IPS DF 4.7 (cell line): ENCODE results near the gene SLC6A1.

Experiments used
- DNase-seq: peaks from one replicate; pipeline ENCODE4 v3.0.0-alpha.2; 2013; ENCODE audit warnings: low spot score; ENCODE audit errors: extremely low read depth

Gene SLC6A1

DNA sequence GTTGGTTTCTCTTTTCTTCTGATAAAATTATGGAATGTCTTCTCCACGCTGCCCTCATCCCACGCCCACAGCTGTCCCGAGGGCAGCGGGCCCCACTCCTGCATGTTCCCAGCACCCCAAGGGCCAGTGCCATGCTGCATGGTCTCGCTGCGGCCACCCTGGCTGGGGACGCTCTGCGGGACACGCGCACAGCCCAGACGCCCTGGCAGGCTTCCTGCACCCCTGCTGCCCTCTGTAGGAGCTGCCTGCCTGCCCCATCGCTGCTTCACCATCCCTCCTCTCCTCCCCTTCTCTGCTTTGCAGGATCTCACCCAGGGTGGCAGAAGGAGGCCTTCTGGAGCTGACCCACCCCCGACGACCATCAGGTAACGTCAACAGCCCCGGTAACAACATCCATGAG is 22.8 kb downstream of the SLC6A1 start:
- no peak for DNase-seq

DNA sequence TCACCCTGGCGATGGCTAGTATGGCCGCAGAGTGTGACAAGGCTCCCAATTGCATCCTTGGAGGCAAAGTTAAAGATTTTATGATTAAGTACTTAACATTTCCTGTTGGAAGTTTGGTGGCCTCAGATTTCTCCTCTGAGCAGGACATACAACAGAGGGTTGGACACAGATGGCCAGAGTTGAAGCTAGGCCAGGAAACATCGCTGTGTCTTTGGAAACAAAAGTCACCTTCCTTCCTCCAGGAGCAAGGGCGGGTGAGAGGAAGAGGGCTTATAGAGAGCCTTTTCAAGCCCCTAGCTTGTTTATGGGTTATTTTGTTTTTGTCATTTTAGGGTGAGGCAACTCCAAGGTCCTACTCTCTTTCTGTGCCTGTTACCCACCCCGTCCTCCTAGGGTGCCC is 24.2 kb downstream of the SLC6A1 start:
- no peak for DNase-seq

DNA sequence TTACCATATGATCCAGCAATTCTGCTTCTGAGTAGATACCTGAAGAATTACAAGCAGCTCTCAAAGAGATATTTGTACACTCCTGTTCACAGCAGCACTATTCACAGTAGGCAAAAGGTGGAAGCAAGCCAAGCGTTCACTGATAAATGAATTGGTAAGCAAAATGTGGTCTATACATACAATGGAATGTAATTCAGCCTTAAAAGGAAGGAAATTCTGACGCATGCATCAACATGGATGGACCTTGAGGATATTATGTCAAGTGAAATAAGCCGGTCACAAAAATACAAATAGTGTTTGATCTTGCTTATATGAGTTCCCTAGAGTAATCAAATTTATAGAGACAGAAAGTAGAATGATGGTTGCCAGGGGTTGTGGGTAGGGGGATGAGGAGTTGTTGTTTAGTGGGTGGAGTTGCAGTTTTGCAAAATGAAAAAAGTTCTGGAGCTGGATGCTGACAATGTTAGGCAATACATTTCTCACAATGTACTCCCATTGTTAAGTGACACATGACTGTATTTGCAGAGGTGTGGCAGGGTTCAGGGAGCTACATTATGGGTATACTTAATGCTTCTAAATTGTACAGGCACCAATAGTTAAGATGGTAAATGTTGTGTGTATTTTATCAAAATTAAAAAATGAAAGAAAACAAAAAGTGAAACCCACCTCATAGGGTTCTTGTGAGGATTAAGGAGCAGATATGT is 26.7 kb downstream of the SLC6A1 start:
- no peak for DNase-seq

DNA sequence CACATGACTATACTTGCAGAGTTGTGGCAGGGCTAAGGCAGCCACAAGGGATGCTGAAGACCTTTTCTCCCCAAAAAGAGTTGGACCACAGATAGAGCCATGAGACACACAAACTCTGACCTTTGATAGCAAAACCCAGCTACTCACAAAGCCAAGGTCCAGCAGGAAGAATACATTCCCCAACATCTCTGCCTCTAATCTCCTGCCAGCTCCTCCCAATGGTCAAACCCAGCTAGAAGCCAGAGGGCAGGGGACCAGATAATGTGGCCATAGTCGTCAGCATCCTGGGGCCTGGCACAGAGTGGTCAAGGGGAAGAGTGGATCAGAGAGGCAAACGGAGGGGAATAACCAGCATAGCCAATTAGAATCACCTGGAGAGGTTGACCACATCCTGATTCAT is 28.2 kb downstream of the SLC6A1 start:
- DNase-seq, result no peak

DNA sequence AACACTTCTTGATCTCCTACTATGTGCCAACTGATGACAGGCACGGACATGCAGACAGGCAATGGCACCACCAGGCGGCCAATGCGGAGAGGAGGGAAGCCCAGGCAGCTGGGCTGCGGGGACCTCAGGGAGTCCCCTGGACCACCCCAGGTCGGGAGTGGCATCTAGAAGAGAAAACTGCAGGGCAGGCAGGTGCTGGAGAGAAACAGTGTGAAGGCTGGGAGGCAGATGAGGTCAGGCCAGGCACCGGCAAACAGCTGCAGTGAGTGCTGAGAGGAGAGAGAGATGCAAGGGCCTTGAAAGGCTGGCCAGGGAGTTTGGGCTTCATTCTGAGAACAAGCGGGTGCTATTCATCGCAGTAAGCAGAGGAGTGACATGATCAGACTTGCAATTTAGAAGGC is 29.1 kb downstream of the SLC6A1 start:
- DNase-seq, result no peak

DNA sequence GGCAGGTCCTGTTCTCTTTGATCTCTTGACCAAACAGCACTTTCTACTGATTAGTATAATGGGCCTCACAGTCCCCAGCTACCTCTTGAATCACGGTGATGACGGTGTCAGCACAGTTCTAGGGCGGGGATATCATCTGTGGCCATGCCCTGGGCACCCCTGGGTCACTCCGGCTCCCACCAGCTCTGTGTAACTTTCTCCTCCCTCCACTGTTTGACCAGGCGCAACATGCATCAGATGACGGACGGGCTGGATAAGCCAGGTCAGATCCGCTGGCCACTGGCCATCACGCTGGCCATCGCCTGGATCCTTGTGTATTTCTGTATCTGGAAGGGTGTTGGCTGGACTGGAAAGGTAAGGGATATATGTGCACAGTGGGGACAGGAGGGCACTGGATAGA is 29.6 kb downstream of the SLC6A1 start:
- DNase-seq, result no peak

DNA sequence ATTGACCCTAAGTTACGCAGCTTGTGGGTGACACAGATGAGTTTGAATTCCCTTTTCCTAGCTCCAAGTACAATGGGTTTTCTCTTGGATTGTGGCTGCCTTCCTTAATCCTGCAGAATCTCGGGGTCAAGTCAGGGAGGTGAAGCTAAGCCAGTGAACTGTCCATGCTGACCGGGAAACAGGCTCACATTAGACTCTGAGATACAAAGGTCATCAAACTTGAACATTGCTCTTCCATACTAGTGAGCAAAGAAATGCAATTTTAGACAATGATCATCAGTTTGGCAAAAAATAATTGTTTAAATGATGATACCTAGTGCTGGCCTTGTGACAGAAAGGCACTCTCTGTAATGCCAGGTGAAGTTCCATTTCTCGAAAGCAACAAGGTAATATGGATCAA is 31.6 kb downstream of the SLC6A1 start:
- no peak for DNase-seq

DNA sequence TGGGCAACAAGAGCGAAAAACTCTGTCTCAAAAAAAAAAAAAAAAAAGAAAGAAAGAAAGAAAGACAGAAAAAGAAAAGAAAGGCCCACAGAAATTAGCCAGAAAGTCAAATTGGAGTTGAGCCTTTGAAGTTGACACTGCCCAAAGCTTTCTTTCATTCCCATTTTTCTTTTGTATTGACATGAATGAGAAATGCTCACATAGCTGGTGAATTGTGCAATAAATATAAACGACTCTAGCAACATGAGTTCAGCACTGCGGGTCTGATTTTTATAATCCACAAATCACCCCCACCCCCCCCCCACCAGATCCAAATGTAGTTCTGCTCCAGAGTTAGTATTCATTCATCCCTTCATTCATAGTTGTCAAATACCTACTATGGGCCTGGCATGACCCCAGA is 37.4 kb downstream of the SLC6A1 start:
- no peak for DNase-seq

DNA sequence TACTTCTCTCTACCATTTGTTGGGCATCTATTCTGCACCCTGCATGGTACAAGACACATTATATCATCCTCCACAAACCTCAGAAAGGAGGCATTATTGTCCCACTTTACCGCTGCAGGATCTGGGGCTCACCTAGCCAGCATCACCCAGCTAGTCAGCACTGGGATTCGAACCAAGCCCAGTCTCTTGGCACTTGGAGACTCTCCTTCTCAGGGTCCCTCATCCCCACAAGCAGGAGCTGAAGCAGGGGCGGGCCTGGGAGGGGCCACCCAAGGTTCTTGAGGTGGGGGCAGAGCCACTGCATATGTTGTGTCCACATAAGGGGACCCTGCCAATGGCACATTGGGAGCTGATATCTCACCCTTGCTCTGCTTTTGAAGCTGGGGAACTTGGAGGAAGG is 41.3 kb downstream of the SLC6A1 start:
- no peak for DNase-seq

DNA sequence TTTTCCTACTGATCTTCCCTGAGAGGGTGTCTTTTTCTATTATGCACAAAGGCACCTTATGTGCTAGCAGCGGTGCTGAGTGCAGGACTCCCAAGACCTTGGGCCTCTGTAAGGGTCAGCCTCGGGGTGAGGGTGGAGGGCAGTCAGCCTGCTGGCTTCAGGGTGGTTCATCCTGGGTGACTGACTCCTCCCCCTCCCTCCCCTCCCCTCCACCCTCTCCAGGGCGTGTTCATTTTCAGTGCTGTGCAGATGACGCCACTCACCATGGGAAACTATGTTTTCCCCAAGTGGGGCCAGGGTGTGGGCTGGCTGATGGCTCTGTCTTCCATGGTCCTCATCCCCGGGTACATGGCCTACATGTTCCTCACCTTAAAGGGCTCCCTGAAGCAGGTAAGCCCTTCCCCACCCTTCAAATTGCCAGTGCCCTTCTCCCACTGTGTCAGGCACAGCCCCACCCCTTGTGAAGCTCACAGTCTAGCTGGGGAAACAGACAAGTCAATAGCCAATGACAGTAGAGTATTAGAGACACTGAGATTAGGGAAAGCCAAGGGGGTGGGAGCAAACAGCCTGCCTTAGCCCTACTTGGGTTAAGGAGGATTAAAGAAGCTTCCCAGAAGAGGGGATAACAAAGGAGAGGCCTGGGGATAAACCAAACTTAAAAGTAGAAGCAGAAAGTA is 41.9 kb downstream of the SLC6A1 start:
- no peak for DNase-seq

DNA sequence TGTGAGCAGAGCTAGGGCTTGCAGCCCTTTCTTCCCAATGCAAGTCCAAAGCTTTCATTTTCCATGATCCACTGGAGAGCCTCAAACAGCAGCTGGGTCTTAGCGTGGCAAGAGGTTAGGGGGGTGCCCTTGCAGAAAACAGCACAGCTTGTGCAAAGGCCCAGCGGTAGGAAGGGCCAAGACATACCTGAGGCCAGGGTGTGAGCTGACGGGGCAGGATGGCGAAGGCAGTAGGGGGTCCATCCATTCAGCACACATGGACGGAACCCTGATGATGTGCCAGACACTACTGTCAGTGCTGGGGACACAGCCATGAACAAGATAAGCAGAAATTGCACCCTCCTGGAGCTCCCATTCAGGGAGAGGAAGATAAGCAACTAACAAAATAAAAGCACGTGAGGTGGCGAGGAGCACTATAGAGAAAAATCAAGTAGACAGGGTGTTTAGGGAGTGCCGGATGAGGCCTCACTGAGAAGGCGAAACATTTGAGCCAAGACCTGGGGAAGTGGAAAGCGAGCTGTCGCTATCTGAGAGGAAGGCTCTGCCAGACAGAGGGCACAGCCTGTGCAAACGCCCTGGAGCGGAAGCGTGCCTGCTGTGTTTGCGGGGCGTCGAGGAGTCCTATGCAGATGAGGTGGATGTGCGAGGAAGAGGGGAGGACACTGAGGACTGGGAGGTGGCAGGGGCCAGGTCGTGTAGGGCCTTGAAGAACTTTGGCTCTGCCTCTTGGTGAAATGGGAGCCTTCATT is 43.4 kb downstream of the SLC6A1 start:
- no peak for DNase-seq

DNA sequence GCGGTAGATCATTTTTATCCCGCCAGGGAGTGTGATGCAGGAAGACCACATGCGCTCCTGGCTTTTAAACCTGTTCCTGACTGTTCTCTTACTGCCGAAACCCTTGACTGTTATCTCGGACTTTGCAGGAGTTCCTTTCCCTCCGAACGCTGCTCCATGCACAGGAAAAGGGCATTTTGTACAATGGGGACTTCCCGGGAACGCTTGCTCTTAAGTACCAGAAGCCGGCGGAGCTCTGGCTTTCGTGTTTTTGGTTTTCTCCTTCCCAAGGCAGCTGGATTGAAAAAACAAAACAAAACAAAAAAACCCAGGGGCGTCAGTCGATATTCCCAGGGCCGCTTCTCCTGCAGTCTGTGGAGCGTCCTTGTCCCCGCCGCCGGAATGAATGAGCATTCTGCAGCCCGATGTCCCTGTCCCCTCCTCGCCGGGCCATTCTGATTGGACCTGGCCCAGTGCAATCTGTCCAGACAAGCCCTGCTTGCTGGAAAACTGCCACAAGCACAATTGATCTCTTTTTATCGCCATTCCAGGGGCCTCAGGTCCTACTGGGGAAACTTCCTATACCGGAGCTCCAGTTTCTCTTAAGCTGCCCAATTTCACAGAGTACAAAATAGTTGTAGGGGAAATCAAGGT is 44.8 kb downstream of the SLC6A1 start:
- DNase-seq, result no peak

DNA sequence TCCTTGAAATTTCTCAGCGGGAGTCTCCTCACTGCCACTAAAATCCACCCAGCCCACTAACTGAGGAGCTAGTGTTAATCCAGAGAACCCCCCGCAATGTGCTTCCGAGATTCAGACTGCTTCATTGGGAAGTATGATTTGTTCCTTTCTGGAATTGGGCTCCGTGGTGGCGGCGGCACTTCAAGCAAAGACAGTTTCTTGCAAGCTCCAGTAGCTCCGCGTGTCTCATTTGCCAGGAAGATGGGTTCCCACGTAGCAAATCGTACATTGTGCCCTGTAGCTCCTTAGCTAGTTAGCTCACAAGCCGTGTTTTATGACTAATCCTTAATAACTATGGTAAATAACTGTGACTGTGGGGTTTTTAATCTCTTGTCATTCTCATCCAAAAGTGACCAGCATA is 45.4 kb downstream of the SLC6A1 start:
- no peak for DNase-seq

DNA sequence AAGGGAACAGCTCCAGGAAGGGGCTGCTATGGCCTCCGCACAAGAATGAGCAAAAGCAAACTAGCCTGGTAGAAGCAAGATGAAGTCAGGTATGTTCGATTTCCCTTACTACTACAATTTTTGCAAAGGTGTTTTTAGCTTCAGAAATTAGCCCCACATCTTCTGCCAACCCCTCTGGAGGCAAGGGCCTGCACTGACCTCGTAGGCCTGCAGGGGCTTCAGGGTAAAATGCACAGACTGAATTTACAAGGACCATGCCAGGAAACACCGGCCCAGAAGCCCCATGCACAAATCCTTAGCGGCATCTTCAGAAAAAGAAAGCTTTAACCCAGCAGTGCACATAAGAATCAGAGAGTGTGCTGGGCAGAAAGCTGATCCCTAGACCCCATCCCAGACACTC is 53.0 kb downstream of the SLC6A1 start:
- no peak for DNase-seq

DNA sequence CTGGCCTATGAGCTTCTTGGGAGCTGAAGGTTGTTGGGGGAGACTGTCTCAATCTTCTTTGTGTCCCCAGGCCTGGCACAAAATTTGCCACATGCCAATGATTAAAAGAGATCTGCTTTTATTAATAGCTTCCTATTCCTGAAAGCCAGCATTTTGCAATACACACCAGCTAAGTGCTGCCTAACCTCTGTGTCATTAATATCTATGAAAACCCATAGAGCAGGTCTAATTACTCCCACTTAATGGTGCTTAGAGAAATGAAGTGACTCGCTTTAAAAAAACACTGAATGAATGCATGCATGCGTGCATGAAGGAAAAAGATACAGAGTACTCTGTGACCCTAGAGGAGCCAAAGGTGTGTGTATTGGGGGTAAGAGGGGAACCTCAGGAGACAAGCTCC is 55.0 kb downstream of the SLC6A1 start:
- no peak for DNase-seq

DNA sequence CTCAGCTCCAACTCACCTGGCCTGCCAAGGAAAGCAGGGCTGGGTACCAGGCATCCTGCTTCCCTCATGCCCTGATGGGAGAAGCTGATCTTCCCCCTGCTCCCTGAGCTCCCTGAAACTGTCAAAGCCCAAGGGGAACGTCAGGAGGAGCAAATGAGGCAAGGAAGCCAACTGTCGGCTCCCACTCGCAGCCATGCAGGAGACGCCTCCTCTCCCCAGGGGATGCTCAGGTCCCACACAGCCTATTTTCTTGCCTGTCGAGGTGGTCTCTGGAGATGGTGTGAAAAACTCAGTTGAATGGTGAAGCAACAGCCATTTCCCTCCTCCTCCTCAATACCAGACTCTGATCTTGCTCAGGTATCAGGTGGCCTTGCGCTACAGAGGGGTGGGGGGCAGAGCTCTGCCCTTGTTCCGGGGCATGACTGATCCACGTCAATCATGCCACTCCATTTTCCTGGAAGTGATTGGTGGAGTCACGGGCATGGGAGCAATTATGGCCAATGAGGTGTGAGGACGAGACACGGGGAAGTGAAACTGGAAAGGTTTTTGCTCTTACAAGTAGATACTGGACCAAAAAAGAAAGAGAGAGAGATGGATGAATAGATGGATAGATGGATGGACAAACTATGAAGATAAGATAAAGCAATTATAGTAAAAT is 58.2 kb downstream of the SLC6A1 start:
- no peak for DNase-seq

DNA sequence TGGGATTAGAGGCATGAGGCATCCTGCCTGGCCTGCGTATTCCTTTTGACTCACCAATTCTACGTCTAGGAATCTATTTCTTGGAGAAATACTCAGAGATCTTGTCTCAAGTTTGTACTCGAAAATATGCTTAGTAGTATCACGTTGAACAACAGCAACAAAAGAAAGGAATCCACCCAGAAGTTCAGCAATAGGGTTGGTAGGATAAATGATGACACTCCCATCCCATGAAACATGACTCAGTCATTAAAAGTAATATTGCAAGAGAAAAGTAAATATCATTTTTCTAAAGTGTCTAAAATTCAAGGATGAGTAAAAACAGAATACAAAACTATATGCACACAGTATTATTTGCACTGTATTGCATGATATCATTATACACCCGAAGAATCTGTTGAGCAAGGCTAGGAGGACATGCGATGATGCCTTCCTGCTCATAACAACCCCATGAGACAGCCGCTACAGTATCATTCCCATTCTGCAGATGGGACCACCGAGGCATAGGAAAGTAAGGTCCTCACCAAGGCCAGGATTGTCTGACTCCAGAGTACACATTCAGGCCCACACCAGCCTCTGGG is 61.5 kb downstream of the SLC6A1 start:
- no peak for DNase-seq

DNA sequence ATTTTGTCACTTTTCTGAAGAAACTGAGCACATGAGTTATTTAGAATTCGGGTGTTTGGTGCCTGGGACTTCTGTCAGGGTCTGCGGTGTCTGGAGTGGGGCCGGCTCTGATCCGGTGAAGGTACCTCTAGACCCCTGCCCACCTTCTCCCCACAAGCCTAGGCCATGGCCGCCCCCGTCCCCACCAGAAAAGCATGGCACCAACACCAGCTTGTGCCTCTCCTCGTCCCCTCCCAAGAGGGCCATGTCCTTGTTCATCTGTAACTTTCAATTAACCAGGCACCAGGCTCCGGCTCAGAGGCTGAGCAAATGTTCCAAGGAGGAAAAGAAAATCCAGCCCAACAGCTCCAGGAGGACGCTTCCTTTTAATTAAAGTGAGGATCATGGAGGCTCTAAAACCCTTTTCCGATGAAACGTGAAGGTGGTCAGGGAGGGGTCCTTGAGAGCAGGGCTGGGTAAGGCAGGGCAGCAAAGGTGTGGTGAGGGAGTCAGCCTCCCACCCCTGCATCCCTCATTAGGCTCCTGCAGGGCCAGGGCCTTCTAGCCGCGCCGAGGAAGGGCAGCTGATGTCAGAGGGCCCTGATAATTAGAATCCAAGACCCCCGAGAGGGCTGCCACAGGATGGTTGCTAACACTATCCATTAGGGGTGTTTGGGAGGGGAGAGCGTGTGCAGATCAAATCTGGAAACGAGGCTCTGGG is 62.3 kb downstream of the SLC6A1 start:
- DNase-seq, result no peak

DNA sequence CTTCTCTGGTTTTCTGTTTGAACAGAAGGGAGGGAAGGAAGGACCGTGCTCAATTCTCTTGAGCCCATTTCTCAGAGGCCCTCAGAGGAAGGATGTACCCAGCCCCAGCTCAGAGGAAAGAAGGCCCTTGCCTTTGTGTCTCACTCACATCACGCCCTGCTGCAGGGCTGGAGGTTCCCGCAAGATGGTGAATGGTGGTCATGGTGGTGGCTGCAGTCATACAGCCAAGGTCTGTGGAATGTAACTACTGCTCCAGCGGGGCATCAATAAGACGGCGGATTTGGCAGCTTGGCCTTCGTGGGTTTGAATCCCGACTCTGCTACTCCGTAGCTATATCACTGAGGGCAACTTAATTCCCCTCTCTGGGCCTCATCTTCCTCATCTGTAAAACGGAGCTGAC is 62.9 kb downstream of the SLC6A1 start:
- DNase-seq, result no peak

DNA sequence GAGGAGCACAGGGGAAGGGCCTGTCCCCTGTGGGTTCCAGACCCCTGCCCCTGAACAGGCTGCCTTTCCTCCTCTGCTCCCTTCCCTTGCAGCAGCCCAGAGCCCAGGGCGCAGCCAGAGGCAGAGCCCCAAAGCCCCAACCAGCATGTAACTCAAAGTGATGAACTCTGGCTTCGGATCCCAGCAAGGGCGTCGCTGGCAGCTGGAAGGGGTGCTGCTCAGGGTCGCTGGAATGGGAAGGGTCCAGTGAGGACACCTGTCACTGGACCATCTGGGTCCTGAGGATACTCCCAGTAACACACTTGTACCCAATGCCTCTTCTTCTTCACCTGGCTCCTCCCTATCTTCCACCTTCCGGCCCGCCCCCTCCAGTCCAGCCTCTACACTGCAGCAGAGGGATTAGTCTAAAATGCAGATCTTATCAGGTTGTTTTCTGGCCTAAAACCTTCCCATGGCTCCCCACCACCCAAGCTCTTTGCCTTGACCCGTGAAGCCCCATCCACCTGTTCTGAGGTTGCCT is 64.0 kb downstream of the SLC6A1 start:
- no peak for DNase-seq
